H1 (cell line): ENCODE data around the gene DNAH8. TPM values are rescaled to one million over a fixed set of nuclear protein-coding genes. Genes with fewer than 3 reads are reported as not detected.

ENCODE experiments used
- BCL11A ChIP-seq, 2 experiments: IDR thresholded peaks; one replicate each; pipeline ENCODE4 v1.6.1; 2011; ENCODE audit warnings: low read depth in 2 of 2, low read length in 2 of 2, mild to moderate bottlenecking in 2 of 2
- CBX5 ChIP-seq: fragments of 300-800, 300-1000 bp; sonication (generic); IDR thresholded peaks from 2 replicates; pipeline ENCODE4 v1.7.1; 2016; ENCODE audit warnings: antibody characterized with exemption, low read length, low read depth
- CBX8 ChIP-seq: fragments of 300-800, 300-1000 bp; sonication (generic); IDR thresholded peaks from 2 replicates; pipeline ENCODE4 v1.7.1; 2016; ENCODE audit warnings: low read depth, low read length, borderline replicate concordance
- EP300 ChIP-seq, 2 experiments: IDR thresholded peaks; 1 replicate in 1 of 2; 2 replicates in 1 of 2; pipeline ENCODE4 v1.6.1; 2011 to 2012; ENCODE audit warnings: low read depth in 2 of 2, low read length in 2 of 2, mild to moderate bottlenecking in 2 of 2, borderline replicate concordance in 1 of 2, inconsistent platforms in 1 of 2, moderate library complexity in 1 of 2
- KDM1A ChIP-seq: fragments of 200-600, 300-600 bp; sonication (generic); IDR thresholded peaks from 2 replicates; pipeline ENCODE4 v1.7.1; 2016; ENCODE audit warnings: mild to moderate bottlenecking, low read length, borderline replicate concordance
- PHF8 ChIP-seq: fragments of 200-600 bp; sonication (generic); conservative IDR thresholded peaks from 2 replicates; pipeline ENCODE4 v1.7.1; 2012; ENCODE audit warnings: low read depth, mild to moderate bottlenecking, inconsistent platforms, low read length, moderate library complexity
- RFX5 ChIP-seq: IDR thresholded peaks from 2 replicates; pipeline ENCODE4 v1.6.1; 2011; ENCODE audit warnings: low read depth, low read length, improper control_type of control experiment, borderline replicate concordance
- TBP ChIP-seq: IDR thresholded peaks from 2 replicates; pipeline ENCODE4 v1.6.1; 2011; ENCODE audit warnings: low read depth, low read length, improper control_type of control experiment
- polyA plus RNA-seq, 7 experiments: library from polyadenylated mRNA; depleted of rRNA in 3 of 7; stranded (reverse) in 5 of 7; unstranded in 2 of 7; fragments of >200 nt in 5 of 7; fragments of 200-250 nt in 2 of 7; gene quantifications; 1 replicate in 5 of 7; 2 replicates in 1 of 7; 4 replicates in 1 of 7; pipeline versions ENCODE4 v1.2.1 to v1.2.3, GENCODE V29; 2011 to 2013; ENCODE audit warnings: missing spikeins in 2 of 7, mixed read lengths in 2 of 7
- total RNA-seq: library from RNA; stranded (reverse); fragmentation: NEBNext Ultra II Directional; extraction: Animal tissue kit (Norgen Biotek cat#: 25700); gene quantifications from 2 replicates; pipeline ENCODE4 v1.2.1, GENCODE V29; 2021
- TF ChIP-seq, protein P1 (sequence below): fragments of 300-600 bp; sonication (generic); IDR thresholded peaks from 2 replicates; pipeline ENCODE4 v1.7.1; 2012; ENCODE audit warnings: low read length, moderate library complexity, mild to moderate bottlenecking, inconsistent platforms; ENCODE audit not compliant: insufficient replicate concordance
- TF ChIP-seq, protein P2 (sequence below): IDR thresholded peaks from 2 replicates; pipeline ENCODE4 v1.6.1; 2012; ENCODE audit warnings: inconsistent platforms

DNAH8 gene
- total and polyA plus RNA-seq, 2 of the 8 experiments (the other 6 are each of a cell fraction or from before 2014, with no cell fraction given): under 0.01 TPM; not detected in 1

DNA sequence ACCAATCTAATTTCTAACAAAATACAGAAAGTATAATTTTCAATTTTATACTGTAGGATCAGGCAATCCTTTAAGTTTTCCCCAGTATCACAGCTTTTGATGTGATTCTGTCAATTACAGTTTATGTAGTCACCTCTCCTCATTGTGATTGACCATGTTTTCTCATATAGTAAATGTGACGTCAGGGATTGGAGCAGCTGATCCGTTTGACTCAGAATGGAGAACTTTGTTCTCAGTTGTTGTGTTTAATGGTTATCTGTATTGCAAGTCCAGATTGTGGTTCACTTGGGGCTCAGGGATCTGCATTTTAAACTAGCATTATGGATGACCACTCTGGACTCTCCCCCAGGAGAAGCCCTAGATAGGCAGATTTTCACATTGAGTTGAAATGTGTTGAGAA is 90.6 kb downstream of the DNAH8 start (continued):
- TF ChIP-seq, protein P1, sequence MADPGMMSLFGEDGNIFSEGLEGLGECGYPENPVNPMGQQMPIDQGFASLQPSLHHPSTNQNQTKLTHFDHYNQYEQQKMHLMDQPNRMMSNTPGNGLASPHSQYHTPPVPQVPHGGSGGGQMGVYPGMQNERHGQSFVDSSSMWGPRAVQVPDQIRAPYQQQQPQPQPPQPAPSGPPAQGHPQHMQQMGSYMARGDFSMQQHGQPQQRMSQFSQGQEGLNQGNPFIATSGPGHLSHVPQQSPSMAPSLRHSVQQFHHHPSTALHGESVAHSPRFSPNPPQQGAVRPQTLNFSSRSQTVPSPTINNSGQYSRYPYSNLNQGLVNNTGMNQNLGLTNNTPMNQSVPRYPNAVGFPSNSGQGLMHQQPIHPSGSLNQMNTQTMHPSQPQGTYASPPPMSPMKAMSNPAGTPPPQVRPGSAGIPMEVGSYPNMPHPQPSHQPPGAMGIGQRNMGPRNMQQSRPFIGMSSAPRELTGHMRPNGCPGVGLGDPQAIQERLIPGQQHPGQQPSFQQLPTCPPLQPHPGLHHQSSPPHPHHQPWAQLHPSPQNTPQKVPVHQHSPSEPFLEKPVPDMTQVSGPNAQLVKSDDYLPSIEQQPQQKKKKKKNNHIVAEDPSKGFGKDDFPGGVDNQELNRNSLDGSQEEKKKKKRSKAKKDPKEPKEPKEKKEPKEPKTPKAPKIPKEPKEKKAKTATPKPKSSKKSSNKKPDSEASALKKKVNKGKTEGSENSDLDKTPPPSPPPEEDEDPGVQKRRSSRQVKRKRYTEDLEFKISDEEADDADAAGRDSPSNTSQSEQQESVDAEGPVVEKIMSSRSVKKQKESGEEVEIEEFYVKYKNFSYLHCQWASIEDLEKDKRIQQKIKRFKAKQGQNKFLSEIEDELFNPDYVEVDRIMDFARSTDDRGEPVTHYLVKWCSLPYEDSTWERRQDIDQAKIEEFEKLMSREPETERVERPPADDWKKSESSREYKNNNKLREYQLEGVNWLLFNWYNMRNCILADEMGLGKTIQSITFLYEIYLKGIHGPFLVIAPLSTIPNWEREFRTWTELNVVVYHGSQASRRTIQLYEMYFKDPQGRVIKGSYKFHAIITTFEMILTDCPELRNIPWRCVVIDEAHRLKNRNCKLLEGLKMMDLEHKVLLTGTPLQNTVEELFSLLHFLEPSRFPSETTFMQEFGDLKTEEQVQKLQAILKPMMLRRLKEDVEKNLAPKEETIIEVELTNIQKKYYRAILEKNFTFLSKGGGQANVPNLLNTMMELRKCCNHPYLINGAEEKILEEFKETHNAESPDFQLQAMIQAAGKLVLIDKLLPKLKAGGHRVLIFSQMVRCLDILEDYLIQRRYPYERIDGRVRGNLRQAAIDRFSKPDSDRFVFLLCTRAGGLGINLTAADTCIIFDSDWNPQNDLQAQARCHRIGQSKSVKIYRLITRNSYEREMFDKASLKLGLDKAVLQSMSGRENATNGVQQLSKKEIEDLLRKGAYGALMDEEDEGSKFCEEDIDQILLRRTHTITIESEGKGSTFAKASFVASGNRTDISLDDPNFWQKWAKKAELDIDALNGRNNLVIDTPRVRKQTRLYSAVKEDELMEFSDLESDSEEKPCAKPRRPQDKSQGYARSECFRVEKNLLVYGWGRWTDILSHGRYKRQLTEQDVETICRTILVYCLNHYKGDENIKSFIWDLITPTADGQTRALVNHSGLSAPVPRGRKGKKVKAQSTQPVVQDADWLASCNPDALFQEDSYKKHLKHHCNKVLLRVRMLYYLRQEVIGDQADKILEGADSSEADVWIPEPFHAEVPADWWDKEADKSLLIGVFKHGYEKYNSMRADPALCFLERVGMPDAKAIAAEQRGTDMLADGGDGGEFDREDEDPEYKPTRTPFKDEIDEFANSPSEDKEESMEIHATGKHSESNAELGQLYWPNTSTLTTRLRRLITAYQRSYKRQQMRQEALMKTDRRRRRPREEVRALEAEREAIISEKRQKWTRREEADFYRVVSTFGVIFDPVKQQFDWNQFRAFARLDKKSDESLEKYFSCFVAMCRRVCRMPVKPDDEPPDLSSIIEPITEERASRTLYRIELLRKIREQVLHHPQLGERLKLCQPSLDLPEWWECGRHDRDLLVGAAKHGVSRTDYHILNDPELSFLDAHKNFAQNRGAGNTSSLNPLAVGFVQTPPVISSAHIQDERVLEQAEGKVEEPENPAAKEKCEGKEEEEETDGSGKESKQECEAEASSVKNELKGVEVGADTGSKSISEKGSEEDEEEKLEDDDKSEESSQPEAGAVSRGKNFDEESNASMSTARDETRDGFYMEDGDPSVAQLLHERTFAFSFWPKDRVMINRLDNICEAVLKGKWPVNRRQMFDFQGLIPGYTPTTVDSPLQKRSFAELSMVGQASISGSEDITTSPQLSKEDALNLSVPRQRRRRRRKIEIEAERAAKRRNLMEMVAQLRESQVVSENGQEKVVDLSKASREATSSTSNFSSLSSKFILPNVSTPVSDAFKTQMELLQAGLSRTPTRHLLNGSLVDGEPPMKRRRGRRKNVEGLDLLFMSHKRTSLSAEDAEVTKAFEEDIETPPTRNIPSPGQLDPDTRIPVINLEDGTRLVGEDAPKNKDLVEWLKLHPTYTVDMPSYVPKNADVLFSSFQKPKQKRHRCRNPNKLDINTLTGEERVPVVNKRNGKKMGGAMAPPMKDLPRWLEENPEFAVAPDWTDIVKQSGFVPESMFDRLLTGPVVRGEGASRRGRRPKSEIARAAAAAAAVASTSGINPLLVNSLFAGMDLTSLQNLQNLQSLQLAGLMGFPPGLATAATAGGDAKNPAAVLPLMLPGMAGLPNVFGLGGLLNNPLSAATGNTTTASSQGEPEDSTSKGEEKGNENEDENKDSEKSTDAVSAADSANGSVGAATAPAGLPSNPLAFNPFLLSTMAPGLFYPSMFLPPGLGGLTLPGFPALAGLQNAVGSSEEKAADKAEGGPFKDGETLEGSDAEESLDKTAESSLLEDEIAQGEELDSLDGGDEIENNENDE: no peak
- TF ChIP-seq PHF8 (no peak), CBX5 (no peak), RFX5 (no peak), CBX8 (no peak), EP300 (IDR thresholded peaks at IDR 0.05; ENCODE audit: borderline replicate concordance in 1 of 2, low read depth in 2 of 2, low read length in 2 of 2) (no peak), KDM1A (no peak), BCL11A (IDR thresholded peaks at IDR 0.05; ENCODE audit: low read depth in 2 of 2, low read length in 2 of 2) (no peak), TBP (no peak)
- TF ChIP-seq, protein P2, sequence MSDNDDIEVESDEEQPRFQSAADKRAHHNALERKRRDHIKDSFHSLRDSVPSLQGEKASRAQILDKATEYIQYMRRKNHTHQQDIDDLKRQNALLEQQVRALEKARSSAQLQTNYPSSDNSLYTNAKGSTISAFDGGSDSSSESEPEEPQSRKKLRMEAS: no peak
